C1 segment of cervical spinal cord (tissue), 14 donors: ENCODE results near the gene IDI2.

Experiments
- DNase-seq, 14 donors: peaks; one replicate each; lab custom pipeline; 2025; lab: John Stamatoyannopoulos, UW

IDI2 gene

GRCh38 chr10:1007583-1007982, 18.1 kb downstream of the IDI2 start:
- no peak for DNase-seq

GRCh38 chr10:1006573-1006972, 19.1 kb downstream of the IDI2 start:
- no peak for DNase-seq

GRCh38 chr10:1003884-1004670, 21.6 kb downstream of the IDI2 start:
- DNase-seq = no peak

GRCh38 chr10:1002425-1003006, 23.1 kb downstream of the IDI2 start:
- DNase-seq = no peak

- no peak for DNase-seq
Observed at GRCh38 chr10:997266-998022, 28.2 kb downstream of the IDI2 start.

- DNase-seq = no peak
Observed at GRCh38 chr10:996031-996430, 29.6 kb downstream of the IDI2 start.

- no peak for DNase-seq
Observed at GRCh38 chr10:995559-995926, 30.1 kb downstream of the IDI2 start.

GRCh38 chr10:994836-995558, 30.7 kb downstream of the IDI2 start:
- no peak for DNase-seq

GRCh38 chr10:992871-993270, 32.8 kb downstream of the IDI2 start:
- DNase-seq = no peak

GRCh38 chr10:992467-992866, 33.2 kb downstream of the IDI2 start:
- DNase-seq = no peak

GRCh38 chr10:990808-991207, 34.9 kb downstream of the IDI2 start:
- DNase-seq = no peak

- DNase-seq = no peak
Observed at GRCh38 chr10:988667-989545, 36.8 kb downstream of the IDI2 start.

- peak; percentile 69 to 95 (median 92) for DNase-seq
Observed at GRCh38 chr10:987870-988666, 37.6 kb downstream of the IDI2 start, which contains the start of gene GTPBP4. Gene GTPBP4, plus strand, starts transcription at chr10:988434. Its CDS starts 46 bp downstream, at chr10:988480.

- DNase-seq = no peak
Observed at GRCh38 chr10:987620-987869, 38.1 kb downstream of the IDI2 start.

GRCh38 chr10:986881-987619, 38.6 kb downstream of the IDI2 start:
- no peak for DNase-seq

- no peak for DNase-seq
Observed at GRCh38 chr10:986137-986825, 39.4 kb downstream of the IDI2 start.

- no peak for DNase-seq
Observed at GRCh38 chr10:985361-985760, 40.3 kb downstream of the IDI2 start.

GRCh38 chr10:983971-984655, 41.5 kb downstream of the IDI2 start:
- no peak for DNase-seq

GRCh38 chr10:983401-983800, 42.3 kb downstream of the IDI2 start:
- no peak for DNase-seq
